Suppressor macrophage treated with lipopolysaccharide for 1 hour (primary cell): Measurements from ENCODE around the gene SIAE.
A peak's percentile ranks its signal among the peaks of the same experiment; 100 is the strongest.
"Not testable (repeated sequence)": the region's sequence is repeated elsewhere in the genome, so short reads cannot be mapped to it uniquely, and the experiment has no call there.

Experiments
- DNase-seq, 3 donors: peaks; one replicate each; pipeline ENCODE4 v3.0.0-alpha.2; 2020 to 2022

Gene SIAE

DNA sequence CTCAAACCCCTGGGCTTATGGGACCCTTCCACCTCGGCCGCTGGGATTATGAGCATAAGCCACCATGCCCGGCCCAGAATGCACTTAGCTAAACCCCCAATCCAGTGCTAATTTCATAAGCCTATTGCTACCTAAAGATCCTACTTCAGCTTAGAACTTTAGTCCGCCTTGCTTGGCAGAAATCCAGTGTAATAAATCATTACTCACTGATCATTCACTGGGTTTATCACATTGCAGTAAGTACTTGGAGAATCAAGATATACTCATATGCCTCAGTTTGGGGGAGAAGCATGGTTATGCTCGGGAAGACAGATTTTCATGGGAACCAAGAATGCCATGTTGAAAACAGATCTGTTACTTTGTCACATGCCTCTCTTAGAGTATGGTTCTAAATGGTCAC, 54.7 kb downstream of the SIAE start:
- DNase-seq, result no peak

DNA sequence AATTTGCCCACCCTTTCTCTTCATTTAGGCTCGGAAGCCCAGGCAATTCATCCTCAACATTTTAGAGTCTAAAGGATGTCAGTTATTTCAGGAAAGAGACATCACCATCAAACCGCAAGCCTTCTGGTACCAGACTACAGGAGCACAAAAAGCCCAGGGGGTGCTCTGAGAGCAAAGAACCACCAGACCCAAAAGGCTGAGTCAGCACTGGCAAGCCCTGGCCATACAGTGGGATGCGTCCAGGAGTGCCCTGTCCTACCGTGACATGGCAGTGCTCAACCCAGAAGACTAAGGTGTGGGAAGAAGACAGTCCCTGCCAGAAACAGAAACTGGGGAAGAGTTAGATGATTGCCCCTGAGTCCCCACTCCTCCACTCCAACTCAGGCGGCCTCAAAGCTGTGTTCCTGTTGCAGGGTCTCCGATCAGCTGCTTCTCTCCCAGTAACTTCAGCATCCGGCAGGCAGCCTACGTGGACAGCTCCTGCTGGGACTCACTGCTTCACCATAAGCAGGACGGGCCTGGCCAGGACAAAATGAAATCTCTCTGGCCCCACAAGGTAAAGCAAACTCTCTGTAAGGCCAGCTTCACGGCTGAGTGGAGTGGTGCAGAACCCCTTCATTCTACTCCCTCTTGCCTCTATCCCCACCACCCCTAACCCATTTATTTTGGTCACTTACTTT, 60.8 kb downstream of the SIAE start:
- no peak for DNase-seq

DNA sequence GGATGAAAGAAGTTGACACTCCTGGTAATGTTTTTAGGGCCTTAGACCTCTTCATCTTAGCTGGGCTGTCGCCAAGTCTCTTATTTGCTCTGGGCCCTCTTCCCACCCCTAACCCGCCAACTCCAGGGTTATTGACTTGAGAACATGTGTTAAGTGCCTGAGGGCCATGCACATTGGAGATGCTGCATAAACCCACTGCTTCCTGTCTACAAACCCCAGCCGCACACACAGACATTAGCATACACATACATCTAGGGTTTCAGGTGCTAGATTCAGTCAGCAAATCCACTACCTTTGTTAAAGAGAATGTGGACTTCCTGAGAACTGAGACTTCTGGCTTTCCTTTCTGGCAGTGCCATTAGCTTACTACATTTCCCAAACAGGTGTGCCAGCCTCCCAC, 61.5 kb downstream of the SIAE start:
- no peak for DNase-seq

DNA sequence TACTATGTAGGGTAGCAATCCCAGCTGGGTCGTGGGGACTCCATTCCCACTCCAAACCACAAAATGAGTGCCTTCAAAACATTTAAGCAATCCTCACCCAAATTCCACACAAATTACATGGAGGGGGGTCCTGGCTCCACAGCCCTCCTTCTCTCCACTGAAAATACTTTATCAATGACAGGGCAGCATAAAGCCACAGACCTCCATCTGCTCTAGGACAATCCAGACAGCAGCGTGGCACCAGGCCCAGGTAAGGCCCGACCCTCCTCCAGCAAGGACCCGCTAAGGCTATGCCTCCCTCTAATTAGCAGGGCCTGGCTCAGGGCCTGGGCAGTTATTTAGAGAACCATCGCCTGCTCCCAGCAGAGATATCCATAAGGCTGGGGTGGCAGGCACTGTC, 62.5 kb downstream of the SIAE start, which contains the start of gene PANX3:
Gene PANX3 (plus strand): TSS at position 365 of the 400 bp plus-strand sequence. CDS start 129 bp downstream, outside the sequence.
- no peak for DNase-seq

DNA sequence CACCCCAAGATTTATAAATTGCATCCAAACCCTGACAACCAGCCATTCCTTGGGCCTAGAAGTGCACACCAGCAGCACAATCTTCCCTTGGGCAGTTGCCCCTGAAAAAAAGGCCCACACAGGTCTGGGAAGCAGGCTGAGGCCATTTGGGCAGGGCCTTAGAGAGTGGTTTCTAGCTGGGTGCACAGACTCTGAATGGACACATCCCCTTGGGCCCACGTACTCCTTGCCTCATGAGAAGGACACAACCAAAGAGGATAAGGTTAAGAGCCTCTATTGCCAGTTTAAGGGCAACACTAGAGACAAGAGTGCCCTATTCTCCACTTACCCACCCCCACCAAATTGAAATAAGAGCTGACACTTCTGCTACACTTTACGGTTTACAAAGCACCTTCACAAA, 63.2 kb downstream of the SIAE start:
- no peak for DNase-seq

DNA sequence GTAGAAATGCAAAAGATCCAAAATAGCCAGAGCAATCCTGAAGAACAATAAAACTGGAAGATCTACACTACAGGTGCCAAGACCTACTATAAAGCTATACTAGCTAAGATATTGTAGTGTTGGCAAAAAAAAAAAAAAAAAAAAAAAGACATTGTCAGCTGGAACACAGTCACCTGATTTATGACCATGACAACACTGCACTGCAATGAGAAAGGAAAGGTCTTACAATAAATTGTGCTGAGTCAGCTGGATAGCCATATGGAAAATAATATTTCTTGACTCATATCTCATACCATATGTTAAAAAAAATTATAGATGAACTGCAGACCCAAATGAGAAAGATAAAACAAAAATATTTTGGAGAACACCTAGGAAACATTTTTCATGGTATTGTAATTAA, 65.4 kb downstream of the SIAE start:
- DNase-seq, result peak in 2 of 3 donors; percentile 13 to 35

DNA sequence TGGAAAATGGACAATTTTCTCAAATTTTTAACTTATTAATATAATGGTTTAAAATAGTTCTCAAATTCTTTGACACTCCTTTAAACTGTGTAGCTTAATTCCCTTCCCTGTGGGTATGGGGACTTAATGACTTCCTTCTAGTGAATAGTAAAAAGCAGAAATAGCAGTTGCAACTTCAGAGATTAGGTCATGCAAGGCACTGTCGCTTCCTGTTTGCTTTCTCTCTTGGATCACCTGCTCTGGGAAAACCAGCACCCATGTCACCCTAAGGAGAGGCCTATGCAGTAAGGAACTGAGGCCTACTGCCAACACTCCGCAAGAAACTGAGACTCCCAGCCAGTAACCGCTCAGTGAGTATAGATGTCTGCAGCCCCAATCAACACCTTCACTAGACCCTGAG, 67.8 kb downstream of the SIAE start:
- DNase-seq, result peak; percentile 82 to 90 (median 87)

DNA sequence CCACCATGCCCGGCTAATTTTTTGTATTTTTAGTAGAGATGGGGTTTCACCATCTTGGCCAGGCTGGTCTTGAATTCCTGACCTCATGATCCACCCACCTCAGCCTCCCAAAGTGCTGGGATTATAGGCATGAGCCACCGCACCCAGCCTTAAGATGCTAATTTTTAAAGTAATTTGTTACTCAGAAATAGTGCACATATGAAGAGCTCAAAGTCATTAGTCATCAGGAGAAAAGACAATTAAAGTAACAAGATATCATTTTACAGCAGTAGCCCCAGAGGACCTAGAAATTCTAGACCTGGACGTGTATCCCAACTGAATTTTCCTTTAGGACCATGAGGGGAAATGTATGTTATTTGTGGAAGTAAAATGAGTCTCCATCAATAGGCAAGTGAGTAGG, 70.8 kb downstream of the SIAE start:
- DNase-seq, result not testable (repeated sequence)

DNA sequence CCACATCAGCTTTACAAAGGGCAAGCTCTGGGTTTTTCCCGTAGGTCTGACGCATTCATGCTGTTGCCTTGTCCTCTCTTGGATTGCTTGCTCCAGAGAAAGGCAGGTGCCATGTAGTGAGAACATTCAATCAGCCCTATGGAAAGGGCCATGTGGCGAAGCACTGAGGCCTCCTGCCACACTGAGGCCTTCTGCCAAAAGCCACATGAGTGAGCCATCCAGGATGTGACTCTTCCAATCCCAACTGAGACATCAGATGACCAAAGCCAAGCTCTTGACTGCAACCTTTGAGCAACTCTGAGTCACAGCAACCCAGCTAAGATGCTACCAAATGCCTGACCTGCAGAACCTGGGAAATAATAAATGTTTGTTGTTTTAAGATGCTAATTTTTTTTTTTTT, 71.3 kb downstream of the SIAE start:
- peak; percentile 25 to 49 (median 29) for DNase-seq

DNA sequence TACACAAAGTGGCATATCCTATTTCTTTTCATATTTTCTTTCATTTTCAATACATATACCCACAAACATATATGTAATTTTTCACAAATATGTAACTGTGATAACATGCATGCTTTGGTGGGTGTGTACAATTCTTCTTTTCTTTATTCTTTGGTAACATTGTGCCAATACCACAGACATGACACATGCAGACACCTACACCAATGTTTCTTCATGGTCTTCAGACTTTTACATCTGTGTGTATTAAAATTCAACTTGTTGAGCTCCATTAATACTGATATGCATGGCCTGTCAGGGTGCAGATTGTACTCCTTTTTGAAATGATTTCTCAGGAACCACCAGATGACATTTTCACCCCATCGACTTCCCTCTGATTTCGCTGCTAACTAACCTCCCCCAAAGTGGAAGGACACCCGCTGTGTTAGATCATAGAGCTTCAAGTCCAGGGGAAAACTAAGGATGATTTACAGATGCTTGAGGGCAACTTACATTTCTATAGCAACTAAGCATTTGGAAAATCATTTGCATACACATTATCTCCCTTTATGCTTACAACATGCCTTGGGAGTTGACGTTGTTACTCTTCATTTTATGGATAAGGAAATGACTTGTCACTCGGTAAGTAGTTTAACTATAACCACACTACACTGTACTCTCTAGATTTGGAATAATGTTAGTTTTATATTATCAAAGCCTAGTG, 72.8 kb downstream of the SIAE start:
- no peak for DNase-seq

DNA sequence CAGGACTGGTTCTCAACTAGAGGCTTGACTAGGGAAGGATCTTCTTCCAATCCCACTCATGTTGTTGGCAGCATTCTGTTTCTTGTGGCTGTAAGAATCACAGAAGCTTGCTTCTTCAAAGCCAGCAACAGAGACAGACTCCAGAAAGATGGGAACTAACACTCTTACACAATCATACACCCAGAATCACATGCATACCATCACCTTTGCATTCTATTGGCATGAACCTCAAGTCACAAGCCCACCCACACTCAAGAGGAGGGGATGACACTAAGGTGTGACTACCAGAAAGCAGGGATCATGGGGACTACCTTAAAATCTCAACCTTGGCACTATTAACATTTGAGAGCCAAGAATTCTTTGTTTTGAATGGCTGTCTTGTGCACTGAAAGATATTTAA, 75.9 kb downstream of the SIAE start:
- DNase-seq, result peak in 2 of 3 donors; percentile 7 to 20

DNA sequence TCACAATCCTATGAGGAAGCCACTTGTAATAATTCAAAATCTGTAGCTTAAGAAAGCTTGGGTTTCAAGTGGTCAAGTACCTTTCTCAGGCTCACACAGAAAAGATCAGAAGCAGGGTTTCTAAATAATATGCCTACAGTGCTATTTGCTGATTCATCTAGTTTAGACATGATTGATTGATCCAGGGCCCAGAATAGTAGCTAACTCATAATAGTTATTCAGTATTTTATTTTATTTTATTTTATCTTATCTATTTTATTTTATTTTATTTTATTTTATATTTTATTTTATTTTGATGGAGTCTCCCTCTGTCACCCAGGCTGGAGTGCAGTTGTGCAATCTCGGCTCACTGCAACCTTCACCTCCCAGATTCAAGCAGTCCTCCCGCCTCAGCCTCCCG, 78.2 kb downstream of the SIAE start:
- no peak for DNase-seq

DNA sequence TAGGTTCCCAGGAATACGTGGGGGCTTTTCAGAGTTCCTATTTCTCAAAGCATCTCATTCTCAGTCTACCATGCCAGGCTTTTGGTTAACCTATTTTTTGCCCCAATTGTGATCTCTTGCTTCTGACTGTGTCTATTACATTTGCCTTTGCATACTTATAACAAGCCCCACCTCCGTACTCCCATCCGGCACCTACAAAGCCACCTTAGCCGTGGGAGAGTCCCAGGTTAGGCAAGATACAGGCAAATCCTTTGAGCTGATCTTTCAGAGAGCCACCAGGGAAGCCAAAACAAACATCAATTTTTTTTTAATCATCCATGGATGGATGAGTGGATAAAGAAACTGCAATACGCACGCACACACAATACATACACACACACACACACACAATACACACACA, 80.9 kb downstream of the SIAE start:
- DNase-seq, result no peak

DNA sequence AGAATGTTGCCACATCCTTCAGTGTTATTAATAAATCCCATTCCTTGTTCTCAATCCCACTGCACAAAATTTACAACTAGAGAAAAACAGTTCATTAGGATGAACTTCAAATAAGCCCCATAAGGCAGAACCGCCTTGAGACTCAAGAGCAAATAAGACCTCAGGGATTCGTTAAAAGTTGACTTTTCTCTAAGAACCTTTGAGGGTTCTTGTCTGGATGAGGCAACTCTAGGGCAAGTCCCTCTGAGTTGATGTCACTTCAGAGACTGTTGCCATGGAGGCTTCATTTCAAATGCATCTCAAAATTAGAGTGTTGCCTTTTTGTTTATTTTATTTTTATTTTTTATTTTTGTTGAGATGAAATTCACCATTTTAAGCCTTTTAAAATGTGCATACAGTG, 82.1 kb downstream of the SIAE start:
- DNase-seq, result no peak

DNA sequence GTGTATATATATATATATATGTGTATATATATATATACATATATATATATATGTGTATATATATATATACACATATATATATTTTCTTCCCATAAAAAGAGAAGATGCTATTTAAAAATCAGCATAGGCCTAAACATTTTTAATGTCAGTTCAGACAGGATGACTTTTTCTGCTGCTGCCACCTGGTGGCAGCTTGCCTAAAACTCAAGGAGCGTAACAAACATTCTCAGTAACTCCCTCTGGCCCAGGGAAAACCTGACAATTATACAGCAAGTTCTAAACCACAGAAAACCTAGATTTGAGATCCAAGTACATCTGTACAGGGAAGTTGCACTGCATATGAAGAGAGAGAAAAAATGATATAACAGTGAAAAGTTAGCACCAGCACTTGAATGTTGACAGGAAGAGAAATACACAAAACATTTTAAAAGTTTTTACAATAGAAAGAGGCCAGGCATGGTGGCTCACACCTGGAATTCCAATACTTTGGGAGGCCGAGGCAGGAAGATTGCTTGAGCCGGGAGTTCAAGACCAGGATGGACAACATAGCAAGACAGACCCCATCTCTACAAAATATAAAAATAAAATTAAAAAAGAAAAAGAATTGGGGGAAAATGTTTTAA, 87.2 kb downstream of the SIAE start:
- peak; percentile 70 to 79 (median 79) for DNase-seq

DNA sequence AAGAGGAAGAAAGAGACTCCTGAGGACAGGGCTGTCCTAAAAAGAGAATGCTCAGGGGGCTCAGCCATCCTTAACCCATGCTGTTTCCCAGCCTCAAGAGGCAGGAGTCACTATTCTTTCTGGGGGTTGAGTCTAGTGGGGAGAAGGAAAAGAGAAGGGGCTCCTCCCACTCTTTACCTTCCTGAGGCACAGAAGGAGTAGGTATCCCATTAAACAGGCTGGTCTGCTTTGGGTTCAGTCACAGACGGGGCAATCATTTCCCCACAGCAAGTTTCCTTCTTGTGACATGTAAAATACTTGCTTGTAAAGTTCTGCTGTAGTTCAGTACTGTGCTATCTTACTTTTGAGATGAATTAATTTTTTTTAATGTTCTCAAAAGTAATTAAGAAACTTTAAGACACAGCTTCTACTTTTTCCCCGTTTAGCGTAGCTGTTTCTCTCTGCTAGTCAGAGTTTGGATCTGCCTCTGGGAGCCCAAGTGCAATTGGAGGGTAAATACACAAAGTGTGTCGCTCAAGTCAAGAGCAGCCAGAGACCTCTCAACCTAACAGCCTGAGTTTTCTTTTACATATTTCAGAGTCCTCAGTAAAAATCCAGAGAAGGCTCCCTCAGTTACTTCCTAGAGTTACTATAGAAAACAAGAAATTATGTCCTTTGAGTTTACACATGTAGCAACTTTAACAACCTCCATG, 88.7 kb downstream of the SIAE start:
- no peak for DNase-seq

DNA sequence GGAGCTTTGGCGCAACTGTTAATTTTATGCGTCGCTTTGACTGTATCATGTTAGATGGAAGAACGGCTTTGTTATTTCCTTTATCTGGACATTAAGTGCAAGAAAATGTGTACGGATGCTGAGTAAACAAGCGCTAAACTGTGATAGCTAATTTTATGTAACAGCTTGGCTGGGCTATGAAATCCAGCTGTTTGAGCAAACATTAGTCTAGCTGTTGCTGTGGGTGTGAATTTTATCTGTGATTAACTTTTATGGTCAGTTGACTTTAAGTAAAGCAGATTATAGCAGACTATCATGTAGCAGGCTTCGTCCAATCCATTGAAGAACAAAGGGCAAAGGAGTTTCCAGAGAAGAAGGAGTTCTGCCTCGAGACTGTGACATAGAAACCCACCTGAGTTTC, 89.8 kb downstream of the SIAE start:
- DNase-seq, result no peak
